22Rv1 (cell line): Measurements from ENCODE around the gene AVPI1.

ENCODE experiments used
- ZFX ChIP-seq: fragments of 450-650 bp; IDR thresholded peaks from 2 replicates; pipeline ENCODE4 v1.6.1; 2017; ENCODE audit warnings: antibody characterized with exemption, borderline replicate concordance
- TF ChIP-seq, protein P1 (sequence below): fragments of 450-650 bp; IDR thresholded peaks from 2 replicates; pipeline ENCODE4 v1.5.1; 2017; ENCODE audit warnings: mild to moderate bottlenecking

DNA sequence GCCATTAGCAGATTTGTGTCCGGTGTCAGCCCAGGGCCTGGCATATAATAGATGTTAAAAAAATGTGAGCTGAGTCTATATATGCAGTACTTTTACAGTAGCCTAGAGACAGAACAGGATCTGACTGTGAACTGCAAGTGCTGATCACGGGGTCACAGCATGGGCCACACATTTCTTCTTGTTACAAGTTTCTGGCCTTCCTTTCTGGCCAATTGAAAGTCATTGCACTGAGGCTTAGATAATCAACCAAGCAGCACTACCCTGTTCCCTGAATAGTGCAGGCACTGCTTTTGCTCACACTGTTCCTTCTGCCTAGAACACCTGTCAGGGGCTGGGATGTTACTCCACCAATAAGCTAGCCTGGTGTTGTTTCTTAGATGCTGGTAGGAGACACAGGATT lies 21.1 kb upstream of the AVPI1 start:
- TF ChIP-seq, protein P1, sequence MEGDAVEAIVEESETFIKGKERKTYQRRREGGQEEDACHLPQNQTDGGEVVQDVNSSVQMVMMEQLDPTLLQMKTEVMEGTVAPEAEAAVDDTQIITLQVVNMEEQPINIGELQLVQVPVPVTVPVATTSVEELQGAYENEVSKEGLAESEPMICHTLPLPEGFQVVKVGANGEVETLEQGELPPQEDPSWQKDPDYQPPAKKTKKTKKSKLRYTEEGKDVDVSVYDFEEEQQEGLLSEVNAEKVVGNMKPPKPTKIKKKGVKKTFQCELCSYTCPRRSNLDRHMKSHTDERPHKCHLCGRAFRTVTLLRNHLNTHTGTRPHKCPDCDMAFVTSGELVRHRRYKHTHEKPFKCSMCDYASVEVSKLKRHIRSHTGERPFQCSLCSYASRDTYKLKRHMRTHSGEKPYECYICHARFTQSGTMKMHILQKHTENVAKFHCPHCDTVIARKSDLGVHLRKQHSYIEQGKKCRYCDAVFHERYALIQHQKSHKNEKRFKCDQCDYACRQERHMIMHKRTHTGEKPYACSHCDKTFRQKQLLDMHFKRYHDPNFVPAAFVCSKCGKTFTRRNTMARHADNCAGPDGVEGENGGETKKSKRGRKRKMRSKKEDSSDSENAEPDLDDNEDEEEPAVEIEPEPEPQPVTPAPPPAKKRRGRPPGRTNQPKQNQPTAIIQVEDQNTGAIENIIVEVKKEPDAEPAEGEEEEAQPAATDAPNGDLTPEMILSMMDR, result no peak
- no peak for TF ChIP-seq ZFX
